OCI-LY3 (cell line): ENCODE results near the gene TAF11L13.
"Not testable (repeated sequence)": the region's sequence is repeated elsewhere in the genome, so short reads cannot be mapped to it uniquely, and the experiment has no call there.

Source experiments
- H2AFZ ChIP-seq: fragments of 200-600, 300-600 bp; shearing (Covaris generic); 2 replicates; pipeline ENCODE4 v1.6.0; 2014; ENCODE audit warnings: antibody characterized with exemption, low read depth, low read length
- H3K27ac ChIP-seq: fragments of 200-600, 300-600 bp; sonication (generic); 2 replicates; pipeline ENCODE4 v1.5.1; 2014; ENCODE audit warnings: mild to moderate bottlenecking, low read length, moderate library complexity, mixed read lengths
- H3K27me3 ChIP-seq: fragments of 200-600, 300-600 bp; sonication (generic); 2 replicates; pipeline ENCODE4 v1.6.1; 2014; ENCODE audit warnings: low read depth, low read length, mixed read lengths
- H3K36me3 ChIP-seq: fragments of 200-600, 300-600 bp; sonication (generic); replicated peaks from 2 replicates; pipeline ENCODE3; 2014; ENCODE audit warnings: low read depth, low read length, mixed read lengths
- H3K4me1 ChIP-seq: fragments of 300-600, 200-600 bp; sonication (generic); 2 replicates; pipeline ENCODE4 v1.6.1; 2014; ENCODE audit warnings: low read length, mixed read lengths
- H3K4me2 ChIP-seq: fragments of 200-600, 300-600 bp; sonication (generic); 2 replicates; pipeline ENCODE4 v1.6.1; 2014; ENCODE audit warnings: low read length, mixed read lengths
- H3K4me3 ChIP-seq: fragments of 300-600, 200-600 bp; sonication (generic); 2 replicates; pipeline ENCODE4 v1.5.1; 2014; ENCODE audit warnings: antibody characterized with exemption, mild to moderate bottlenecking, low read length, moderate library complexity
- H3K79me2 ChIP-seq: fragments of 300-600, 200-600 bp; shearing (Covaris generic); 2 replicates; pipeline ENCODE4 v1.6.1; 2014; ENCODE audit warnings: mild to moderate bottlenecking, low read length, mixed read lengths
- H3K9ac ChIP-seq: fragments of 300-600, 200-600 bp; shearing (Covaris generic); 2 replicates; pipeline ENCODE4 v1.6.0; 2014; ENCODE audit warnings: mild to moderate bottlenecking, low read length, moderate library complexity
- H3K9me3 ChIP-seq: fragments of 200-600, 300-600 bp; shearing (Covaris generic); 2 replicates; pipeline ENCODE4 v1.6.1; 2014; ENCODE audit warnings: low read length, mixed read lengths; ENCODE audit not compliant: insufficient read depth
- H4K20me1 ChIP-seq: fragments of 200-600, 300-600 bp; sonication (generic); 2 replicates; pipeline ENCODE4 v1.6.1; 2016; ENCODE audit warnings: low read length, mixed read lengths; ENCODE audit not compliant: insufficient read depth
- EZH2phosphoT487 ChIP-seq: fragments of 200-600 bp; shearing (Covaris generic); IDR thresholded peaks from 2 replicates; pipeline ENCODE4 v1.6.1; 2018; ENCODE audit warnings: antibody characterized with exemption, mixed run types, low read depth
- TF ChIP-seq, protein P1 (sequence below): fragments of 200-600, 300-600 bp; sonication (generic); IDR thresholded peaks from 2 replicates; pipeline ENCODE4 v1.5.1; 2014; ENCODE audit warnings: antibody characterized with exemption, low read length, low read depth

TAF11L13 gene

GRCh38 chr5:17634160-17634559 lies 2.3 kb downstream of the TAF11L13 start, which contains the start of gene TAF11L14:
Gene TAF11L14 (plus strand): TSS chr5:17634460.
- no peaks in the 10 kb centered on the region for H3K9me3 ChIP-seq
- H3K79me2 ChIP-seq: no peaks in the 10 kb centered on the region
- H3K4me2 ChIP-seq: no peak within 1 kb of the TSS
- no peak within 1 kb of the TSS for H3K4me3 ChIP-seq
- no peak within 1 kb of the TSS for H2AFZ ChIP-seq
- no peak within 1 kb of the TSS for H3K27ac ChIP-seq
- no peak within 1 kb of the TSS for H3K9ac ChIP-seq
- no peaks in the 10 kb centered on the region for H3K27me3 ChIP-seq
- H3K4me1 ChIP-seq: no peaks in the 10 kb centered on the region
- H4K20me1 ChIP-seq: no peaks in the 10 kb centered on the region
- H3K36me3 ChIP-seq: no peaks in the 10 kb centered on the region
- no peak for TF ChIP-seq EZH2phosphoT487
- TF ChIP-seq, protein P1, sequence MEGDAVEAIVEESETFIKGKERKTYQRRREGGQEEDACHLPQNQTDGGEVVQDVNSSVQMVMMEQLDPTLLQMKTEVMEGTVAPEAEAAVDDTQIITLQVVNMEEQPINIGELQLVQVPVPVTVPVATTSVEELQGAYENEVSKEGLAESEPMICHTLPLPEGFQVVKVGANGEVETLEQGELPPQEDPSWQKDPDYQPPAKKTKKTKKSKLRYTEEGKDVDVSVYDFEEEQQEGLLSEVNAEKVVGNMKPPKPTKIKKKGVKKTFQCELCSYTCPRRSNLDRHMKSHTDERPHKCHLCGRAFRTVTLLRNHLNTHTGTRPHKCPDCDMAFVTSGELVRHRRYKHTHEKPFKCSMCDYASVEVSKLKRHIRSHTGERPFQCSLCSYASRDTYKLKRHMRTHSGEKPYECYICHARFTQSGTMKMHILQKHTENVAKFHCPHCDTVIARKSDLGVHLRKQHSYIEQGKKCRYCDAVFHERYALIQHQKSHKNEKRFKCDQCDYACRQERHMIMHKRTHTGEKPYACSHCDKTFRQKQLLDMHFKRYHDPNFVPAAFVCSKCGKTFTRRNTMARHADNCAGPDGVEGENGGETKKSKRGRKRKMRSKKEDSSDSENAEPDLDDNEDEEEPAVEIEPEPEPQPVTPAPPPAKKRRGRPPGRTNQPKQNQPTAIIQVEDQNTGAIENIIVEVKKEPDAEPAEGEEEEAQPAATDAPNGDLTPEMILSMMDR: no peak

DNA sequence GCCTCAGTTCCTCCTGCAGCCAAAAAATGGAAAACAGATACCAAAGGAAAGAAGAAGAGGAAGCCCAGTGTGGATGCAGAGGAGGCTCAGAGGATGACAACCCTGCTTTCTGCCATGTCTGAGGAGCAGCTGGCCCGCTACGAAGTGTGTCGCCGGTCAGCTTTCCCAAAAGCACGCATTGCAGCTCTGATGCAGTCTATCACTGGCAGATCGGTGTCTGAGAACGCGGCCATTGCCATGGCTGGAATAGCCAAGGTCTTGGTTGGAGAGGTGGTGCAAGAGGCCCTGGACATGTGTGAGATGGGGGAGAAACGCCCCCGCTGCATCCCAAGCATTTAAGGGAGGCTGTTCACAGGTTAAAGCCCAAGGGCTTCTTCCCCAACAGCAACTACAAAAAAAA lies 17.3 kb downstream of the TAF11L13 start:
- not testable (repeated sequence) for H3K9me3 ChIP-seq, H2AFZ ChIP-seq, H3K4me3 ChIP-seq, H3K79me2 ChIP-seq, H3K27ac ChIP-seq, H3K36me3 ChIP-seq, H3K4me2 ChIP-seq, H3K9ac ChIP-seq, H3K4me1 ChIP-seq, H4K20me1 ChIP-seq, H3K27me3 ChIP-seq

GRCh38 chr5:17655201-17655759 lies 23.4 kb downstream of the TAF11L13 start:
- not testable (repeated sequence) for H3K4me1 ChIP-seq, H3K9ac ChIP-seq, H3K4me3 ChIP-seq, H3K79me2 ChIP-seq, H3K9me3 ChIP-seq, H3K36me3 ChIP-seq, H3K27ac ChIP-seq, H3K4me2 ChIP-seq, H2AFZ ChIP-seq, H3K27me3 ChIP-seq, H4K20me1 ChIP-seq

DNA sequence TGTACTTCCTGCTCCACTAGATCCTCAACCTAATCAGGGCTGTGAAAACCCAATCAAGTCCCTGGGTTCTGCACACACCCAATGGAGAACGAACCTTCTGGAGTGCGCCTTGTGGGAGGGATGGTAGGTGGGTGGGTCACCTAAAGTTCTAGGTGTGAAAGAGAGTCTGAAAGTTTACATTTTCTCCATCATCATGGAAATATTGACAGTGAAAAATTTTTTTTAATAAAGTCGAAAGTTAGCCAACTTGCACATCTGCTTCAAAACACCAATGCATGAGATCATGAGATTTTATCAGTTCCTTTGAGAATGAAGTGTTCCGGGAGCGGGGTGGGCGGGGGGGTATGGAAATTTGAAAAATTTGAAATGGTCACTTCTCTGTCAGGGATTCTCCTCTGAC lies 24.0 kb downstream of the TAF11L13 start:
- Histone ChIP-seq H3K27ac (no peak overlapping the region), H3K9me3 (no peaks in the 10 kb centered on the region), H3K4me2 (no peak overlapping the region), H3K9ac (no peak overlapping the region), H3K4me1 (no peaks in the 10 kb centered on the region), H2AFZ (no peak overlapping the region), H3K4me3 (no peak overlapping the region), H3K27me3 (no peaks in the 10 kb centered on the region), H3K79me2 (no peaks in the 10 kb centered on the region), H4K20me1 (no peaks in the 10 kb centered on the region), H3K36me3 (no peaks in the 10 kb centered on the region)
- no peak for TF ChIP-seq EZH2phosphoT487
- TF ChIP-seq, protein P1: no peak

DNA sequence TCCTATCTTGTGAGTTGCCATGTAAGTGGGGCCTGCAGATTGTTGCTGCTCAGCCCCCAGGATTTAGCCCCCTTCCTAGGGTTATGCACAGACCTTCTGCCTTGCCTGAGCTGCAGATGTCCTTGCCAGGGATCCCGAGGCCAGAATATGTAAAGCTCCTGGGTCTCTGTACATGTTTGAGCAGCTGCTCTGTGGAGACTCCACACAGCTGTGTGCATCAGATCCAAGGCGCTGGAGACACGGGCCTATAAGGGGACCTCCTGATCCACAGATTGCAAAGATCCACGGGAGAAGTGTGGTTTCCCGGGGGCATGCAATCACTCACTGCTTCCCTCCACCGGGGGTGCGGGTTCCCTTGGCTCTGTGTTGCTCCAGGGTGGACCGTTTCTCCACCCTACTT lies 31.3 kb downstream of the TAF11L13 start:
- H4K20me1 ChIP-seq: no peaks in the 10 kb centered on the region
- H3K4me3 ChIP-seq: no peak overlapping the region
- H3K36me3 ChIP-seq: no peaks in the 10 kb centered on the region
- H3K27me3 ChIP-seq: no peaks in the 10 kb centered on the region
- H3K4me2 ChIP-seq: no peak overlapping the region
- H3K9ac ChIP-seq: no peak overlapping the region
- H3K4me1 ChIP-seq: no peaks in the 10 kb centered on the region
- H3K79me2 ChIP-seq: no peaks in the 10 kb centered on the region
- no peak overlapping the region for H2AFZ ChIP-seq
- no peaks in the 10 kb centered on the region for H3K9me3 ChIP-seq
- H3K27ac ChIP-seq: no peak overlapping the region
- TF ChIP-seq, protein P1: no peak
- TF ChIP-seq EZH2phosphoT487: no peak
